HFFc6 (cell line): ENCODE results near the gene OTUD4. TPM values are rescaled to one million over a fixed set of nuclear protein-coding genes. Genes with fewer than 3 reads are reported as not detected.

Source experiments
- DNase-seq: peaks from one replicate; pipeline ENCODE4 v3.0.0-alpha.2; 2018
- H3K27ac Mint-ChIP-seq: 2 replicates; pipeline ENCODE4 v1.8.0; 2020; ENCODE audit warnings: mild to moderate bottlenecking, mixed read lengths
- H3K27me3 Mint-ChIP-seq: 2 replicates; pipeline ENCODE4 v1.8.0; 2021; ENCODE audit warnings: mild to moderate bottlenecking, moderate library complexity, mixed read lengths; ENCODE audit not compliant: insufficient read depth
- H3K36me3 Mint-ChIP-seq: 2 replicates; pipeline ENCODE4 v1.8.0; 2021; ENCODE audit warnings: low read depth, mixed read lengths
- H3K4me1 Mint-ChIP-seq: 2 replicates; pipeline ENCODE4 v1.8.0; 2020; ENCODE audit warnings: low read depth, mixed read lengths
- H3K4me3 Mint-ChIP-seq: 2 replicates; pipeline ENCODE4 v1.8.0; 2020; ENCODE audit warnings: mild to moderate bottlenecking, moderate library complexity, mixed read lengths
- H3K9me3 Mint-ChIP-seq: 2 replicates; pipeline ENCODE4 v1.8.0; 2020; ENCODE audit warnings: mild to moderate bottlenecking, mixed read lengths
- total RNA-seq, 6 experiments: library from RNA; stranded (reverse); fragmentation: NEBNext Ultra II Directional; extraction: Animal tissue kit (Norgen Biotek cat#: 25700); gene quantifications; 2 replicates in 1 of 6; 3 replicates in 5 of 6; pipeline ENCODE4 v1.2.3, GENCODE V29; 2021
- TF ChIP-seq, protein P1 (sequence below): fragments of 200-600 bp; sonication (generic); IDR thresholded peaks from 2 replicates; pipeline ENCODE4 v1.5.0; 2021; ENCODE audit warnings: antibody characterized with exemption, mild to moderate bottlenecking

Gene OTUD4
- total RNA-seq, 6 experiments from 2014 or later = 25.1 to 32.2 (median 27.3) TPM

DNA sequence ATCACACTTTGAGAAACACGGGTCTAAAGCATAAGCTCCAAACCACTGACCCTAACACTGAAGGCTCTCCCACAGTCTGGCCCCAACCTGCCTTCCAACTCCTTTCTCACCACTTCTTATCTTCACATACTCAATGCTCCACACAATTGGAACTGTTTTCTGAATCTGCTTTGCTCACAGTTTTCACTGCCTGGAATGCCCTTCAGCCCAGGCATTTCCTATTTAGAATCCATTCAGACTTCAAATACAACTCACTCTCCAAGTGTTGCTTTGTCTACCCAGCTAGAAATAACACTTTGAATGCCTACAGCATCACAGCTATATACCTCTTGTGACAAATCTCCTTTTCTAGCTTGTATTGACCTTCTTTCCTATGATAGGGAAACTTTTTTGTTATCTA, 10.2 kb downstream of the OTUD4 start:
- peaks cover 18% of the 10 kb centered on the region for H3K36me3 Mint-ChIP-seq
- peak overlapping the region; percentile 14 for H3K27ac Mint-ChIP-seq
- peaks cover 15% of the 10 kb centered on the region for H3K4me1 Mint-ChIP-seq
- no peaks in the 10 kb centered on the region for H3K27me3 Mint-ChIP-seq
- no peak overlapping the region for H3K4me3 Mint-ChIP-seq
- no peak for DNase-seq
- TF ChIP-seq, protein P1, sequence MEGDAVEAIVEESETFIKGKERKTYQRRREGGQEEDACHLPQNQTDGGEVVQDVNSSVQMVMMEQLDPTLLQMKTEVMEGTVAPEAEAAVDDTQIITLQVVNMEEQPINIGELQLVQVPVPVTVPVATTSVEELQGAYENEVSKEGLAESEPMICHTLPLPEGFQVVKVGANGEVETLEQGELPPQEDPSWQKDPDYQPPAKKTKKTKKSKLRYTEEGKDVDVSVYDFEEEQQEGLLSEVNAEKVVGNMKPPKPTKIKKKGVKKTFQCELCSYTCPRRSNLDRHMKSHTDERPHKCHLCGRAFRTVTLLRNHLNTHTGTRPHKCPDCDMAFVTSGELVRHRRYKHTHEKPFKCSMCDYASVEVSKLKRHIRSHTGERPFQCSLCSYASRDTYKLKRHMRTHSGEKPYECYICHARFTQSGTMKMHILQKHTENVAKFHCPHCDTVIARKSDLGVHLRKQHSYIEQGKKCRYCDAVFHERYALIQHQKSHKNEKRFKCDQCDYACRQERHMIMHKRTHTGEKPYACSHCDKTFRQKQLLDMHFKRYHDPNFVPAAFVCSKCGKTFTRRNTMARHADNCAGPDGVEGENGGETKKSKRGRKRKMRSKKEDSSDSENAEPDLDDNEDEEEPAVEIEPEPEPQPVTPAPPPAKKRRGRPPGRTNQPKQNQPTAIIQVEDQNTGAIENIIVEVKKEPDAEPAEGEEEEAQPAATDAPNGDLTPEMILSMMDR = no peak
- H3K9me3 Mint-ChIP-seq = no peaks in the 10 kb centered on the region

DNA sequence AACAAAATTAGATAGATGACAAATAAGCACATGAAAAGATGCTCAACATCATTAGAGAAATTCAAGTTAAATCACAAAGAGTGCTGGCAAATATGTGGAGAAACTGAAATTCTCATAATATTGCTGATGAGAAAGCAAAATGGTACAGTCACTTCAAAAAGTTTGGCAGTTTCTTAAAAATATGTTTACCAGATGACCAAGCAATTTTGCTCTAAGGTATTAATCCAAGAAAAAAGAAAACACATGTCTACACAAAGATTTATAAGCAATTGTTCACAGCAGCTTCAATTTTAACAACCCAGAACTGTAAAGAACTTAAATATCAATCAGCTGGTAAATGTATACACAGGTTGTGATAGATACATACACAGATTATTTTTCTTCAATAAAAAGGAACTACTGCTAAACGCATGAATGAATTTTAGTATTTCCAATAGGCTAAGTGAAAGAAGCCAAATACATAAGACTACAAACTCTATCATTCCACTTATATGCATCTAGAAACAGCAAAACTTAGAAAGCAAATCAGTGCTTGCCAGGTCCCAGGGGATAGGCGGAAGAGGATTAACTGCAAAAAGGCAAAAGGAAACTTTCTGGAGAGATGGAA, 11.7 kb downstream of the OTUD4 start:
- no peaks in the 10 kb centered on the region for H3K27me3 Mint-ChIP-seq
- no peak overlapping the region for H3K4me3 Mint-ChIP-seq
- peaks cover 15% of the 10 kb centered on the region for H3K4me1 Mint-ChIP-seq
- H3K9me3 Mint-ChIP-seq = no peaks in the 10 kb centered on the region
- no peak for DNase-seq
- H3K27ac Mint-ChIP-seq = no peak overlapping the region; the same call in none of the 2 replicates
- H3K36me3 Mint-ChIP-seq = peaks cover 6% of the 10 kb centered on the region; the same call in 1 of the 2 replicates
- TF ChIP-seq, protein P1 = no peak

DNA sequence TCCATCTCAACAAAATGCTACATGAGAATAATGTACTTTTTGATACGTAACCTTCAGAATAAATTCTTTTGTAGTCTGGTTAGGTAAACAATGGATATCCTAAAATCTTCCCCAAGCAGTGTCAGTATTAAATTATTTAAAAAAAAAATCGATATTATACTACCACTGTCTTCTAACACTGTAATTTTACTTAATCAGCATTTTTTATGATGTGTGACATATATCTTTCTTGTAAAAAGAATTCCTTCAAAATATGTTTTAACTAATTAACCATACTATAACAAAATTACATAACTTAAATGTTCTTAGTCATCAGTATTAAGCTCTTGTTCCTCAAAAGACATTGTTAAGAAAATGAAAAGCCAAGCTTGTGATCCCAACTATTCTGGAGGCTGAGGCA, 12.5 kb downstream of the OTUD4 start:
- no peak for DNase-seq
- Mint-ChIP-seq H3K27ac (no peak overlapping the region), H3K9me3 (no peaks in the 10 kb centered on the region), H3K27me3 (no peaks in the 10 kb centered on the region), H3K36me3 (peaks cover 6% of the 10 kb centered on the region; the same call in 1 of the 2 replicates), H3K4me3 (no peak overlapping the region), H3K4me1 (peaks cover 15% of the 10 kb centered on the region)
- TF ChIP-seq, protein P1 = no peak

DNA sequence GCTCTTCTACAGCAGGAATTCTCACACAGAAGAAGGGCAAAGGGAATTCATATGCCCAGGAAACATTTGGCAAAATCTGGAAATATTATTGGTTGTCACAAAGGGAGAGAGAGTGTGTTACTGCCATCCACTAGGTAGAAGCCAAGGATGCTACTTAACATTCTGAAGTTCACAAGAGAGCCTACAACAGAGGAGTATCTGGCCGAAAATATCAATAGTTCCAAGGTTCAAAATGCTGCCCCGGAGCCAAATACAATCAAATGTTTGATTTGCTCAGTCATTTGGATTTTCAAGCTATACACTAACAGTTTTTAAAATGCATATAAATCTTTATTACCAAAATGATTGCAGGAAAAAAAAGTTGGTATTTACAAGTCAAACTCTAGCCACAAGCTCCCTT, 18.8 kb downstream of the OTUD4 start:
- Mint-ChIP-seq H3K4me3 (no peak overlapping the region), H3K4me1 (no peaks in the 10 kb centered on the region), H3K36me3 (peaks cover 12% of the 10 kb centered on the region; the same call in 1 of the 2 replicates), H3K9me3 (no peaks in the 10 kb centered on the region), H3K27ac (no peak overlapping the region), H3K27me3 (no peaks in the 10 kb centered on the region)
- TF ChIP-seq, protein P1 = no peak
- DNase-seq = no peak

DNA sequence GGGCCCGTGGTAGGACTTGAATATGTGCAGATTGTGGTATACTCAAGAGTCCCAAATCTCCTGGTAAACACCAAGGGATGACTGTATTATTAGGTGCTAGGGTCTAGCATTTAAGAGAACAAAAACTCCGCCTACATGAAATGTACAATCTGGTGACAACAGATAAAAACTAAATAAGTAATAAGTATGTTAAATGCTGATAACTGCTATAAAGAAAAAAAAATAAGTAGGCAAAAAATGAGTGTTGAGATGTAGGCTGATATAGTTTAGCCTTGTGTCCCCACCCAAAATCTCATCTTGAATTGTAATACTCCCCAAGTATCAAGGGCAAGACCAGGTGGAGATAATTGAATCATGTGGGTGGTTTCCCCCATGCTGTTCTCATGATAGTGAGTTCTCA, 23.4 kb downstream of the OTUD4 start:
- no peak for DNase-seq
- Mint-ChIP-seq H3K27ac (no peak overlapping the region), H3K4me1 (peaks cover 9% of the 10 kb centered on the region), H3K36me3 (peaks cover 12% of the 10 kb centered on the region; the same call in 1 of the 2 replicates), H3K9me3 (no peaks in the 10 kb centered on the region), H3K27me3 (no peaks in the 10 kb centered on the region; the same call in 1 of the 2 replicates), H3K4me3 (no peak overlapping the region)
- TF ChIP-seq, protein P1 = no peak
